Thymus (tissue), 11 donors: ENCODE data around the gene SLC6A19. TPM values are rescaled to one million over a fixed set of nuclear protein-coding genes. Genes with fewer than 3 reads are reported as not detected.

Source experiments
- DNase-seq, 9 donors: peaks; one replicate each; pipeline ENCODE4 v3.0.0-alpha.2; 2013; ENCODE audit warnings: low spot score in 9 of 9, low read depth in 6 of 9, missing footprints in 1 of 9
- H3K27ac ChIP-seq, 2 donors: one replicate each; pipeline ENCODE4 v1.5.1; 2013; ENCODE audit warnings: control low read depth in 1 of 2, low read depth in 1 of 2, low read length in 1 of 2, mild to moderate bottlenecking in 1 of 2, moderate library complexity in 1 of 2
- H3K27me3 ChIP-seq, 2 donors: one replicate each; pipeline ENCODE4 v1.5.1; 2013; ENCODE audit warnings: low read length in 1 of 2; ENCODE audit not compliant: control insufficient read depth in 2 of 2, insufficient read depth in 1 of 2
- H3K36me3 ChIP-seq, 2 donors: one replicate each; pipeline ENCODE4 v1.5.1; 2013; ENCODE audit warnings: low read length in 1 of 2, mild to moderate bottlenecking in 1 of 2, moderate library complexity in 1 of 2; ENCODE audit not compliant: control insufficient read depth in 2 of 2, insufficient read depth in 2 of 2
- H3K4me1 ChIP-seq, 2 donors: one replicate each; pipeline ENCODE4 v1.5.1; 2013; ENCODE audit warnings: low read length in 2 of 2; ENCODE audit not compliant: control insufficient read depth in 2 of 2, insufficient read depth in 2 of 2
- H3K4me3 ChIP-seq, 2 donors: one replicate each; pipeline ENCODE4 v1.5.1; 2013; ENCODE audit warnings: low read length in 2 of 2, control low read depth in 1 of 2, mild to moderate bottlenecking in 1 of 2
- H3K9me3 ChIP-seq, 2 donors: one replicate each; pipeline ENCODE4 v1.5.1; 2013; ENCODE audit warnings: low read length in 1 of 2, mild to moderate bottlenecking in 1 of 2; ENCODE audit not compliant: control insufficient read depth in 2 of 2, insufficient read depth in 1 of 2
- WGBS: extraction: QIAGEN DNeasy Blood & Tissue Kit; methylation state at CpG from one replicate; pipeline ENCODE4 v1.1.7; 2013; 5-methylcytosine and 5-hydroxymethylcytosine counted together
- polyA plus RNA-seq: library from polyadenylated mRNA; stranded (reverse); fragments of 200-250 nt; gene quantifications from one replicate; pipeline ENCODE4 v1.2.3, GENCODE V29; 2013
- total RNA-seq: library from RNA; stranded (reverse); fragments of 120-200 nt; gene quantifications from one replicate; pipeline ENCODE4 v1.2.4, GENCODE V29; 2013
- donor health status: healthy.

The SLC6A19 gene
- total and polyA plus RNA-seq, 2 donors, result 0.09 to 0.16 TPM

GRCh38 chr5:1203968-1204692, 2.7 kb downstream of the SLC6A19 start:
- H3K4me3 ChIP-seq, result no peak overlapping the region
- no peaks in the 10 kb centered on the region for H3K9me3 ChIP-seq
- H3K27me3 ChIP-seq, result peaks cover 3 to 74% of the 10 kb centered on the region in 2 donors
- H3K36me3 ChIP-seq, result no peaks in the 10 kb centered on the region
- peaks cover 0 to 4% of the 10 kb centered on the region in 2 donors for H3K4me1 ChIP-seq
- DNase-seq, result no peak
- 86% methylated on average over 25 of the region's 25 CpGs for WGBS
- no peak overlapping the region for H3K27ac ChIP-seq

GRCh38 chr5:1204693-1205242, 3.4 kb downstream of the SLC6A19 start:
- H3K36me3 ChIP-seq, result no peaks in the 10 kb centered on the region
- no peaks in the 10 kb centered on the region for H3K9me3 ChIP-seq
- no peak overlapping the region for H3K27ac ChIP-seq
- H3K4me1 ChIP-seq, result peaks cover 0 to 4% of the 10 kb centered on the region in 2 donors
- 43% methylated on average over 18 of the region's 18 CpGs for WGBS
- DNase-seq, result no peak
- peaks cover 3 to 69% of the 10 kb centered on the region in 2 donors for H3K27me3 ChIP-seq
- H3K4me3 ChIP-seq, result no peak overlapping the region

- H3K27me3 ChIP-seq, result peaks cover 3 to 62% of the 10 kb centered on the region in 2 donors
These were observed 4.1 kb downstream of the SLC6A19 start for GRCh38 chr5:1205255-1206180.

GRCh38 chr5:1206521-1207412, 5.4 kb downstream of the SLC6A19 start:
- DNase-seq, result no peak
- H3K4me1 ChIP-seq, result peaks cover 0 to 4% of the 10 kb centered on the region in 2 donors
- no peak overlapping the region for H3K27ac ChIP-seq
- H3K4me3 ChIP-seq, result no peak overlapping the region
- no peaks in the 10 kb centered on the region for H3K36me3 ChIP-seq
- peaks cover 0 to 52% of the 10 kb centered on the region in 2 donors for H3K27me3 ChIP-seq
- H3K9me3 ChIP-seq, result no peaks in the 10 kb centered on the region
- 91% methylated on average over 49 of the region's 49 CpGs for WGBS

More at GRCh38 chr5:1205255-1206180, 4.1 kb downstream of the SLC6A19 start:
- Histone ChIP-seq H3K4me3 (no peak overlapping the region), H3K36me3 (no peaks in the 10 kb centered on the region), H3K27ac (no peak overlapping the region), H3K9me3 (no peaks in the 10 kb centered on the region), H3K4me1 (peaks cover 0 to 4% of the 10 kb centered on the region in 2 donors)
- 77% methylated on average over 11 of the region's 11 CpGs for WGBS
- DNase-seq, result no peak

GRCh38 chr5:1207555-1207954, 6.2 kb downstream of the SLC6A19 start:
- Histone ChIP-seq H3K4me3 (no peak overlapping the region), H3K4me1 (peaks cover 0 to 4% of the 10 kb centered on the region in 2 donors), H3K9me3 (no peaks in the 10 kb centered on the region), H3K36me3 (no peaks in the 10 kb centered on the region), H3K27ac (no peak overlapping the region), H3K27me3 (peaks cover 0 to 47% of the 10 kb centered on the region in 2 donors)
- DNase-seq, result no peak
- 90% methylated on average over 6 of the region's 6 CpGs for WGBS

- peaks cover 0 to 4% of the 10 kb centered on the region in 2 donors for H3K4me1 ChIP-seq
- no peaks in the 10 kb centered on the region for H3K36me3 ChIP-seq
- DNase-seq, result no peak
- no peaks in the 10 kb centered on the region for H3K9me3 ChIP-seq
- H3K27me3 ChIP-seq, result peaks cover 0 to 42% of the 10 kb centered on the region in 2 donors
- 92% methylated on average over 17 of the region's 17 CpGs for WGBS
- no peak overlapping the region for H3K27ac ChIP-seq
- H3K4me3 ChIP-seq, result no peak overlapping the region
These were observed 6.9 kb downstream of the SLC6A19 start for GRCh38 chr5:1208221-1208742.

- Histone ChIP-seq H3K27me3 (peaks cover 0 to 37% of the 10 kb centered on the region in 2 donors), H3K4me3 (no peak overlapping the region), H3K27ac (no peak overlapping the region), H3K4me1 (peaks cover 0 to 4% of the 10 kb centered on the region in 2 donors), H3K36me3 (no peaks in the 10 kb centered on the region), H3K9me3 (no peaks in the 10 kb centered on the region)
- no peak for DNase-seq
- WGBS, result 94% methylated on average over 24 of the region's 24 CpGs
These were observed 7.5 kb downstream of the SLC6A19 start for GRCh38 chr5:1208743-1209488.

GRCh38 chr5:1209489-1209852, 8.1 kb downstream of the SLC6A19 start:
- Histone ChIP-seq H3K27ac (no peak overlapping the region), H3K27me3 (peaks cover 0 to 34% of the 10 kb centered on the region in 2 donors)

More at GRCh38 chr5:1209489-1209852, 8.1 kb downstream of the SLC6A19 start:
- no peak for DNase-seq
- 99% methylated on average over 2 of the region's 2 CpGs for WGBS
- Histone ChIP-seq H3K9me3 (no peaks in the 10 kb centered on the region), H3K4me3 (no peak overlapping the region), H3K36me3 (no peaks in the 10 kb centered on the region), H3K4me1 (peaks cover 0 to 4% of the 10 kb centered on the region in 2 donors)
